H9 (cell line): ENCODE data around the gene STEAP2. TPM values are rescaled to one million over a fixed set of nuclear protein-coding genes. Genes with fewer than 3 reads are reported as not detected.

Experiments
- DNase-seq: peaks from one replicate; pipeline ENCODE4 v3.0.0-alpha.2; 2017
- H2AFZ ChIP-seq: one replicate; pipeline ENCODE4 v1.6.1; 2013; ENCODE audit warnings: mild to moderate bottlenecking, low read length, control low read depth, moderate library complexity
- H2AK5ac ChIP-seq: 2 replicates; pipeline ENCODE4 v1.6.1; 2013; ENCODE audit warnings: low read length, control low read depth, mixed read lengths; ENCODE audit not compliant: insufficient read length
- H2BK120ac ChIP-seq: one replicate; pipeline ENCODE4 v1.6.1; 2013; ENCODE audit warnings: low read depth, mild to moderate bottlenecking, low read length, control low read depth, inconsistent platforms; ENCODE audit not compliant: poor library complexity, severe bottlenecking
- H2BK12ac ChIP-seq: 2 replicates; pipeline ENCODE4 v1.6.1; 2013; ENCODE audit warnings: low read length, control low read depth, mixed read lengths, low read depth; ENCODE audit not compliant: insufficient read length
- H2BK15ac ChIP-seq: 2 replicates; pipeline ENCODE4 v1.6.1; 2013; ENCODE audit warnings: low read depth, low read length, control low read depth
- H2BK20ac ChIP-seq: one replicate; pipeline ENCODE4 v1.6.1; 2013; ENCODE audit warnings: low read depth, mild to moderate bottlenecking, low read length, control low read depth, inconsistent platforms; ENCODE audit not compliant: poor library complexity, severe bottlenecking
- H2BK5ac ChIP-seq: 2 replicates; pipeline ENCODE4 v1.6.1; 2013; ENCODE audit warnings: low read length, control low read depth, mixed read lengths; ENCODE audit not compliant: insufficient read length
- H3K14ac ChIP-seq: 2 replicates; pipeline ENCODE4 v1.6.1; 2013; ENCODE audit warnings: low read length, control low read depth; ENCODE audit not compliant: insufficient read depth
- H3K18ac ChIP-seq: 2 replicates; pipeline ENCODE4 v1.6.1; 2013; ENCODE audit warnings: low read depth, mild to moderate bottlenecking, mixed read lengths, low read length, control low read depth; ENCODE audit not compliant: insufficient read length
- H3K23ac ChIP-seq: 2 replicates; pipeline ENCODE4 v1.6.1; 2013; ENCODE audit warnings: low read length, control low read depth, mixed read lengths, low read depth; ENCODE audit not compliant: insufficient read length
- H3K23me2 ChIP-seq: 2 replicates; pipeline ENCODE4 v1.6.1; 2013; ENCODE audit warnings: low read depth, mild to moderate bottlenecking, mixed read lengths, low read length, control low read depth; ENCODE audit not compliant: insufficient read length, poor library complexity, severe bottlenecking
- H3K27ac ChIP-seq: 2 replicates; pipeline ENCODE4 v1.5.1; 2013; ENCODE audit warnings: low read length, control low read depth, mixed read lengths, low read depth; ENCODE audit not compliant: insufficient read length
- H3K27me3 ChIP-seq: 2 replicates; pipeline ENCODE4 v1.6.1; 2013; ENCODE audit warnings: low read length, control low read depth, inconsistent platforms; ENCODE audit not compliant: insufficient read depth
- H3K4ac ChIP-seq: 2 replicates; pipeline ENCODE4 v1.6.1; 2013; ENCODE audit warnings: low read depth, mild to moderate bottlenecking, control low read depth, inconsistent platforms, low read length, moderate library complexity
- H3K4me1 ChIP-seq: 2 replicates; pipeline ENCODE4 v1.6.1; 2013; ENCODE audit warnings: low read length, control low read depth, inconsistent platforms; ENCODE audit not compliant: insufficient read depth
- H3K4me2 ChIP-seq: 2 replicates; pipeline ENCODE4 v1.6.1; 2013; ENCODE audit warnings: low read length, control low read depth, mixed read lengths; ENCODE audit not compliant: insufficient read length, insufficient read depth
- H3K56ac ChIP-seq: 2 replicates; pipeline ENCODE4 v1.6.1; 2013; ENCODE audit warnings: low read depth, mild to moderate bottlenecking, mixed read lengths, low read length, control low read depth; ENCODE audit not compliant: insufficient read length
- H3K79me1 ChIP-seq: 2 replicates; pipeline ENCODE4 v1.6.1; 2013; ENCODE audit warnings: low read depth, mild to moderate bottlenecking, moderate library complexity, low read length, control low read depth, inconsistent platforms; ENCODE audit not compliant: insufficient read depth, poor library complexity, severe bottlenecking
- H3K79me2 ChIP-seq: 2 replicates; pipeline ENCODE4 v1.6.1; 2013; ENCODE audit warnings: low read length, control low read depth, inconsistent platforms; ENCODE audit not compliant: insufficient read depth
- H3K9ac ChIP-seq: 2 replicates; pipeline ENCODE4 v1.6.1; 2013; ENCODE audit warnings: low read length, control low read depth, mixed read lengths; ENCODE audit not compliant: insufficient read length; ENCODE audit errors: extremely low read depth
- H3K9me3 ChIP-seq: one replicate; pipeline ENCODE4 v1.6.1; 2013; ENCODE audit warnings: low read depth, low read length, inconsistent platforms; ENCODE audit not compliant: control insufficient read depth
- H3T11ph ChIP-seq: one replicate; pipeline ENCODE4 v1.6.1; 2013; ENCODE audit warnings: mild to moderate bottlenecking, low read length, control low read depth, inconsistent platforms
- H4K20me1 ChIP-seq: one replicate; pipeline ENCODE4 v1.6.1; 2013; ENCODE audit not compliant: control insufficient read depth, insufficient read length, insufficient read depth
- H4K5ac ChIP-seq: 2 replicates; pipeline ENCODE4 v1.6.1; 2013; ENCODE audit warnings: low read depth, mild to moderate bottlenecking, mixed read lengths, low read length, control low read depth; ENCODE audit not compliant: insufficient read length
- H4K8ac ChIP-seq: replicated peaks from 2 replicates; pipeline ENCODE4 v1.6.1; 2013; ENCODE audit warnings: low read length, control low read depth, mixed read lengths, low read depth; ENCODE audit not compliant: insufficient read length
- H4K91ac ChIP-seq: 2 replicates; pipeline ENCODE4 v1.6.1; 2013; ENCODE audit warnings: low read depth, mild to moderate bottlenecking, moderate library complexity, mixed read lengths, low read length, control low read depth; ENCODE audit not compliant: insufficient read length
- H3K27ac Mint-ChIP-seq, 3 experiments: 2 replicates in 2 of 3; 3 replicates in 1 of 3; pipeline ENCODE4 v1.8.0; 2020 to 2021; ENCODE audit warnings: mixed read lengths in 3 of 3, mild to moderate bottlenecking in 1 of 3, moderate library complexity in 1 of 3
- H3K27me3 Mint-ChIP-seq: 2 replicates; pipeline ENCODE4 v1.8.0; 2021; ENCODE audit warnings: low read depth, mild to moderate bottlenecking, moderate library complexity, mixed read lengths
- H3K36me3 Mint-ChIP-seq, 3 experiments: 2 replicates in 2 of 3; 3 replicates in 1 of 3; pipeline ENCODE4 v1.8.0; 2020 to 2021; ENCODE audit warnings: low read depth in 3 of 3, mixed read lengths in 3 of 3; ENCODE audit not compliant: insufficient read depth in 1 of 3
- H3K4me1 Mint-ChIP-seq, 2 experiments: 2 replicates each; pipeline ENCODE4 v1.8.0; 2020; ENCODE audit warnings: mixed read lengths in 2 of 2
- H3K4me3 Mint-ChIP-seq, 2 experiments: 2 replicates in 1 of 2; 3 replicates in 1 of 2; pipeline ENCODE4 v1.8.0; 2020 to 2021; ENCODE audit warnings: mild to moderate bottlenecking in 2 of 2, mixed read lengths in 2 of 2, moderate library complexity in 1 of 2
- H3K9me3 Mint-ChIP-seq, 2 experiments: 2 replicates in 1 of 2; 3 replicates in 1 of 2; pipeline ENCODE4 v1.8.0; 2020; ENCODE audit warnings: mild to moderate bottlenecking in 2 of 2, mixed read lengths in 2 of 2, moderate library complexity in 1 of 2
- CTCF ChIP-seq: fragments of 200-600 bp; sonication (generic); conservative IDR thresholded peaks from 3 replicates; pipeline ENCODE4 v1.8.0; 2021; ENCODE audit warnings: antibody characterized with exemption, mild to moderate bottlenecking
- WGBS: extraction: QIAGEN DNeasy Blood & Tissue Kit; methylation state at CpG from one replicate; pipeline ENCODE4 v1.1.7; 2013; ENCODE audit warnings: missing lambda C conversion rate, low lambda C conversion rate, mixed read lengths; ENCODE audit not compliant: insufficient read length; ENCODE audit errors: extremely low coverage; 5-methylcytosine and 5-hydroxymethylcytosine counted together
- total RNA-seq: library from RNA; stranded (reverse); gene quantifications from 2 replicates; pipeline ENCODE4 v1.2.1, GENCODE V29; 2021

The STEAP2 gene
- total RNA-seq, 1 experiment from 2014 or later, result 6.7 TPM

GRCh38 chr7:90244565-90244908 is 33.0 kb downstream of the STEAP2 start:
- no peaks in the 10 kb centered on the region for H3K9me3 ChIP-seq
- no peak overlapping the region for H4K8ac ChIP-seq
- H3K4ac ChIP-seq, result no peak overlapping the region
- H3K23me2 ChIP-seq, result peaks cover 12% of the 10 kb centered on the region
- no peaks in the 10 kb centered on the region for H3K79me1 ChIP-seq
- no peak overlapping the region for H3T11ph ChIP-seq
- H4K5ac ChIP-seq, result no peak overlapping the region
- no peak overlapping the region for H2AK5ac ChIP-seq
- H3K27ac ChIP-seq, result no peak overlapping the region
- H3K56ac ChIP-seq, result no peak overlapping the region
- no peak overlapping the region for H2BK15ac ChIP-seq
- WGBS, result no CpG with 5 or more reads among the region's 6 CpGs
- no peak for DNase-seq
- Mint-ChIP-seq H3K4me3 (peak overlapping the region; percentile 84 to 94), H3K36me3 (no peaks in the 10 kb centered on the region; a peak in 1 of 7 replicates), H3K4me1 (peaks cover 32 to 44% of the 10 kb centered on the region in 2 experiments), H3K9me3 (no peaks in the 10 kb centered on the region), H3K27me3 (peaks cover 30% of the 10 kb centered on the region), H3K27ac (peak overlapping the region in 2 of 3 experiments; percentile 47 to 95; a peak in 3 of 7 replicates)
- H2BK5ac ChIP-seq, result no peak overlapping the region
- H2AFZ ChIP-seq, result peak overlapping the region; percentile 32
- no peak overlapping the region for H3K18ac ChIP-seq
- no peak overlapping the region for H4K91ac ChIP-seq
- H2BK120ac ChIP-seq, result no peak overlapping the region
- H3K79me2 ChIP-seq, result no peaks in the 10 kb centered on the region
- H2BK20ac ChIP-seq, result no peak overlapping the region
- no peak overlapping the region for H3K14ac ChIP-seq
- H3K4me2 ChIP-seq, result peak overlapping the region; percentile 78
- no peak overlapping the region for H2BK12ac ChIP-seq
- H4K20me1 ChIP-seq, result no peaks in the 10 kb centered on the region
- H3K23ac ChIP-seq, result no peak overlapping the region
- H3K4me1 ChIP-seq, result no peaks in the 10 kb centered on the region; the same call in 1 of the 2 replicates
- TF ChIP-seq CTCF, result no peak
- no peaks in the 10 kb centered on the region for H3K27me3 ChIP-seq
- H3K9ac ChIP-seq, result peak overlapping the region; percentile 69
